ENCODE results near the gene TUBGCP3.
A peak's percentile ranks its signal among the peaks of the same experiment; 100 is the strongest.
"Not testable (repeated sequence)": the region's sequence is repeated elsewhere in the genome, so short reads cannot be mapped to it uniquely, and the experiment has no call there.

The TUBGCP3 gene

GRCh38 chr13:112522578-112522977, 65.4 kb downstream of the TUBGCP3 start:
- peak; percentile 46 for DNase-seq

- DNase-seq: no peak
Observed at GRCh38 chr13:112521073-112521685, 66.8 kb downstream of the TUBGCP3 start.

GRCh38 chr13:112519517-112520060, 68.4 kb downstream of the TUBGCP3 start:
- DNase-seq: no peak

- no peak for DNase-seq
Observed at GRCh38 chr13:112516218-112516617, 71.7 kb downstream of the TUBGCP3 start.

- no peak for DNase-seq
Observed at GRCh38 chr13:112513761-112514160, 74.2 kb downstream of the TUBGCP3 start.

- DNase-seq: no peak
Observed at GRCh38 chr13:112510987-112511685, 76.8 kb downstream of the TUBGCP3 start.

GRCh38 chr13:112510002-112510780, 77.8 kb downstream of the TUBGCP3 start:
- DNase-seq: peak; percentile 54

- no peak for DNase-seq
Observed at GRCh38 chr13:112509190-112509589, 78.8 kb downstream of the TUBGCP3 start.

GRCh38 chr13:112506046-112506445, 81.9 kb downstream of the TUBGCP3 start:
- DNase-seq: no peak

GRCh38 chr13:112496166-112496565, 91.8 kb downstream of the TUBGCP3 start:
- DNase-seq: no peak

GRCh38 chr13:112495465-112495864, 92.5 kb downstream of the TUBGCP3 start:
- DNase-seq: no peak

- DNase-seq: no peak
Observed at GRCh38 chr13:112489199-112489598, 98.8 kb downstream of the TUBGCP3 start.

GRCh38 chr13:112488343-112489050, 99.5 kb downstream of the TUBGCP3 start:
- DNase-seq: not testable (repeated sequence)

- no peak for DNase-seq
Observed at GRCh38 chr13:112487127-112487517, 100.8 kb downstream of the TUBGCP3 start.

GRCh38 chr13:112486386-112487126, 101.4 kb downstream of the TUBGCP3 start:
- DNase-seq: no peak

GRCh38 chr13:112485814-112486213, 102.1 kb downstream of the TUBGCP3 start:
- not testable (repeated sequence) for DNase-seq

GRCh38 chr13:112483299-112483698, 104.7 kb downstream of the TUBGCP3 start:
- DNase-seq: no peak

GRCh38 chr13:112481458-112481857, 106.5 kb downstream of the TUBGCP3 start:
- DNase-seq: peak; percentile 13

GRCh38 chr13:112479389-112479788, 108.6 kb downstream of the TUBGCP3 start:
- no peak for DNase-seq

GRCh38 chr13:112477070-112477619, 110.8 kb downstream of the TUBGCP3 start:
- DNase-seq: no peak

GRCh38 chr13:112475889-112476288, 112.1 kb downstream of the TUBGCP3 start:
- DNase-seq: no peak

GRCh38 chr13:112474869-112475268, 113.1 kb downstream of the TUBGCP3 start:
- no peak for DNase-seq
